Lower leg skin (tissue), 3 donors: Measurements from ENCODE around the gene FCGBP.
"Not testable (repeated sequence)": the region's sequence is repeated elsewhere in the genome, so short reads cannot be mapped to it uniquely, and the experiment has no call there.

Experiments used
- CTCF ChIP-seq, 3 donors: fragments of 450-650 bp; IDR thresholded peaks; one replicate each; pipeline ENCODE4 v1.5.1; 2016; ENCODE audit warnings: antibody characterized with exemption in 3 of 3, mild to moderate bottlenecking in 3 of 3, moderate library complexity in 2 of 3
- POLR2A ChIP-seq, 2 donors: fragments of 450-650 bp; IDR thresholded peaks; one replicate each; pipeline ENCODE4 v1.6.1; 2016 to 2017; ENCODE audit warnings: antibody characterized with exemption in 2 of 2, mild to moderate bottlenecking in 1 of 2, moderate library complexity in 1 of 2

GRCh38 chr19:39887456-39887951 is 46.9 kb downstream of the FCGBP start:
- not testable (repeated sequence) for TF ChIP-seq CTCF, POLR2A (IDR thresholded peaks at IDR 0.05)
